HEK293 (cell line): ENCODE results near the gene ZCCHC14.

Experiments used
- EGR2 ChIP-seq: fragments of 450-650 bp; formaldehyde crosslinking; IDR thresholded peaks from 2 replicates; pipeline ENCODE4 v1.5.1; 2016; ENCODE audit warnings: low read depth, missing biosample characterization, missing genetic modification characterization
- KLF1 ChIP-seq: fragments of 450-650 bp; formaldehyde crosslinking; IDR thresholded peaks from 2 replicates; pipeline ENCODE4 v1.5.1; 2016; ENCODE audit warnings: missing biosample characterization, missing genetic modification characterization
- PRDM1 ChIP-seq: fragments of 450-650 bp; formaldehyde crosslinking; IDR thresholded peaks from 2 replicates; pipeline ENCODE4; 2016; ENCODE audit warnings: missing biosample characterization, missing genetic modification characterization
- SCRT2 ChIP-seq: fragments of 450-650 bp; formaldehyde crosslinking; IDR thresholded peaks from 2 replicates; pipeline ENCODE4 v1.5.1; 2016; ENCODE audit warnings: missing biosample characterization, missing genetic modification characterization
- ZBTB48 ChIP-seq: fragments of 450-650 bp; formaldehyde crosslinking; IDR thresholded peaks from 2 replicates; pipeline ENCODE4 v1.5.1; 2016; ENCODE audit warnings: missing biosample characterization, missing genetic modification characterization
- ZFP3 ChIP-seq: fragments of 450-650 bp; formaldehyde crosslinking; IDR thresholded peaks from 2 replicates; pipeline ENCODE4 v1.5.1; 2016; ENCODE audit warnings: low read depth, missing biosample characterization, missing genetic modification characterization
- ZNF121 ChIP-seq: fragments of 450-650 bp; formaldehyde crosslinking; IDR thresholded peaks from 2 replicates; pipeline ENCODE4 v1.5.1; 2016; ENCODE audit warnings: missing biosample characterization, missing genetic modification characterization
- ZNF174 ChIP-seq: fragments of 450-650 bp; formaldehyde crosslinking; IDR thresholded peaks from 2 replicates; pipeline ENCODE4 v1.5.0; 2017; ENCODE audit warnings: missing biosample characterization, mild to moderate bottlenecking, missing genetic modification characterization
- ZNF18 ChIP-seq: fragments of 450-650 bp; formaldehyde crosslinking; IDR thresholded peaks from 2 replicates; pipeline ENCODE4 v1.5.1; 2016; ENCODE audit warnings: missing biosample characterization, missing genetic modification characterization
- ZNF2 ChIP-seq: fragments of 450-650 bp; formaldehyde crosslinking; IDR thresholded peaks from 2 replicates; pipeline ENCODE4 v1.5.1; 2016; ENCODE audit warnings: missing biosample characterization, missing genetic modification characterization
- ZNF23 ChIP-seq: fragments of 450-650 bp; formaldehyde crosslinking; IDR thresholded peaks from 2 replicates; pipeline ENCODE4 v1.5.1; 2016; ENCODE audit warnings: missing biosample characterization, missing genetic modification characterization, borderline replicate concordance
- ZNF24 ChIP-seq: fragments of 450-650 bp; formaldehyde crosslinking; IDR thresholded peaks from 2 replicates; pipeline ENCODE4 v1.5.1; 2016; ENCODE audit warnings: missing biosample characterization, missing genetic modification characterization
- ZNF350 ChIP-seq: fragments of 450-650 bp; formaldehyde crosslinking; IDR thresholded peaks from 2 replicates; pipeline ENCODE4 v1.5.0; 2017; ENCODE audit warnings: missing biosample characterization, mild to moderate bottlenecking, missing genetic modification characterization
- ZNF394 ChIP-seq: fragments of 450-650 bp; formaldehyde crosslinking; IDR thresholded peaks from 2 replicates; pipeline ENCODE4 v1.5.1; 2016; ENCODE audit warnings: missing biosample characterization, missing genetic modification characterization, mild to moderate bottlenecking, moderate library complexity, borderline replicate concordance
- ZNF433 ChIP-seq: fragments of 450-650 bp; formaldehyde crosslinking; IDR thresholded peaks from 2 replicates; pipeline ENCODE4 v1.5.1; 2016; ENCODE audit warnings: missing biosample characterization, missing genetic modification characterization, low read depth
- ZNF510 ChIP-seq: fragments of 450-650 bp; formaldehyde crosslinking; IDR thresholded peaks from 2 replicates; pipeline ENCODE4 v1.5.1; 2018; ENCODE audit warnings: mild to moderate bottlenecking, missing genetic modification characterization, missing biosample characterization; ENCODE audit not compliant: insufficient replicate concordance
- ZNF514 ChIP-seq: fragments of 450-650 bp; formaldehyde crosslinking; IDR thresholded peaks from 2 replicates; pipeline ENCODE4 v1.5.1; 2016; ENCODE audit warnings: missing biosample characterization, missing genetic modification characterization
- ZNF521 ChIP-seq: fragments of 450-650 bp; formaldehyde crosslinking; IDR thresholded peaks from 2 replicates; pipeline ENCODE4 v1.5.1; 2017; ENCODE audit warnings: missing biosample characterization, mild to moderate bottlenecking, missing genetic modification characterization
- ZNF530 ChIP-seq: fragments of 450-650 bp; formaldehyde crosslinking; IDR thresholded peaks from 2 replicates; pipeline ENCODE4 v1.5.1; 2016; ENCODE audit warnings: low read depth, missing biosample characterization, missing genetic modification characterization
- ZNF623 ChIP-seq: fragments of 450-650 bp; formaldehyde crosslinking; IDR thresholded peaks from 2 replicates; pipeline ENCODE4 v1.5.1; 2016; ENCODE audit warnings: missing biosample characterization, missing genetic modification characterization
- ZNF660 ChIP-seq: fragments of 450-650 bp; IDR thresholded peaks from 2 replicates; pipeline ENCODE4 v1.5.1; 2018; ENCODE audit warnings: missing biosample characterization, mild to moderate bottlenecking, missing genetic modification characterization
- ZNF670 ChIP-seq: fragments of 450-650 bp; formaldehyde crosslinking; IDR thresholded peaks from 2 replicates; pipeline ENCODE4 v1.5.1; 2016; ENCODE audit warnings: missing biosample characterization, missing genetic modification characterization, low read depth
- ZNF747 ChIP-seq: fragments of 450-650 bp; formaldehyde crosslinking; IDR thresholded peaks from 2 replicates; pipeline ENCODE4 v1.5.1; 2016; ENCODE audit warnings: missing biosample characterization, missing genetic modification characterization
- ZSCAN23 ChIP-seq: fragments of 450-650 bp; formaldehyde crosslinking; IDR thresholded peaks from 2 replicates; pipeline ENCODE4 v1.5.1; 2016; ENCODE audit warnings: missing biosample characterization, missing genetic modification characterization
- TF ChIP-seq, protein P1 (sequence below): fragments of 450-650 bp; IDR thresholded peaks from 2 replicates; pipeline ENCODE4 v1.5.1; 2018; ENCODE audit warnings: missing biosample characterization, mild to moderate bottlenecking, missing genetic modification characterization
- TF ChIP-seq, protein P2 (sequence below): fragments of 450-650 bp; formaldehyde crosslinking; IDR thresholded peaks from 2 replicates; pipeline ENCODE4 v1.5.1; 2016; ENCODE audit warnings: missing biosample characterization, missing genetic modification characterization, borderline replicate concordance
- TF ChIP-seq, protein P3 (sequence below): fragments of 450-650 bp; formaldehyde crosslinking; IDR thresholded peaks from 2 replicates; pipeline ENCODE4 v1.5.1; 2016; ENCODE audit warnings: missing biosample characterization, missing genetic modification characterization
- TF ChIP-seq, protein P4 (sequence below): fragments of 450-650 bp; formaldehyde crosslinking; IDR thresholded peaks from 2 replicates; pipeline ENCODE4 v1.5.0; 2017; ENCODE audit warnings: missing biosample characterization, missing genetic modification characterization, borderline replicate concordance
- TF ChIP-seq, protein P5 (sequence below): fragments of 450-650 bp; formaldehyde crosslinking; conservative IDR thresholded peaks from 2 replicates; pipeline ENCODE4 v1.5.1; 2016; ENCODE audit warnings: low read depth, missing biosample characterization, missing genetic modification characterization

Gene ZCCHC14

DNA sequence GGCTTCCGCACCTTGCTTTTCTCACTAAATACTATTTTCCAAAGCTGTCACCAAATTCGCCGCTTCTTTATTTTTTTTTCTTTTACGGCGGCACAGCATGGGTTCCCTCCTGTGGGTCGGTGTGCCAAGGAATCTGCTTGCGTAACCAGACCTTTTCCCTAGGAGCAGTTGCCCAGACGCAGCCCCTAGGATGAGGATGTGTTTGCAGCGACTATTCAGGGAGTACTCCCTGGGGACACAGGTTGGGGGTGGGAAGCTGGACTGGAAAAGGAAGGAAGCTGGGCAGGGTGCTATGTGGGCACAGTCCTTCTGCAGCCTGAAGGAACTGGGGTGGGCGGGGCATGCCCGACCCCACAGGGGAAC is 49.0 kb upstream of the ZCCHC14 start (continued):
- TF ChIP-seq ZNF18 (tag by site-specific recombination) (no peak), ZSCAN23 (tag by site-specific recombination) (no peak), ZNF174 (tag by site-specific recombination) (no peak), ZNF433 (tag by site-specific recombination) (no peak), PRDM1 (tag by site-specific recombination) (no peak), ZNF660 (tag by site-specific recombination) (no peak), ZNF521 (tag by site-specific recombination) (no peak), ZNF514 (tag by site-specific recombination) (no peak), ZNF350 (tag by site-specific recombination) (no peak), ZFP3 (tag by site-specific recombination) (no peak), ZNF747 (tag by site-specific recombination) (no peak), ZNF23 (tag by site-specific recombination) (no peak), ZNF623 (tag by site-specific recombination) (no peak), ZNF510 (tag by site-specific recombination) (no peak), KLF1 (tag by site-specific recombination) (no peak), ZNF394 (no peak), ZNF2 (tag by site-specific recombination) (no peak), ZBTB48 (peak; percentile 64; the same call in 1 of the 2 replicates), EGR2 (tag by site-specific recombination) (0 out of 2 replicates have a peak, but pooled peaks have one; percentile 5), ZNF121 (no peak), ZNF24 (tag by site-specific recombination) (no peak), ZNF670 (no peak), ZNF530 (tag by site-specific recombination) (no peak), SCRT2 (no peak)
- TF ChIP-seq, protein P1, sequence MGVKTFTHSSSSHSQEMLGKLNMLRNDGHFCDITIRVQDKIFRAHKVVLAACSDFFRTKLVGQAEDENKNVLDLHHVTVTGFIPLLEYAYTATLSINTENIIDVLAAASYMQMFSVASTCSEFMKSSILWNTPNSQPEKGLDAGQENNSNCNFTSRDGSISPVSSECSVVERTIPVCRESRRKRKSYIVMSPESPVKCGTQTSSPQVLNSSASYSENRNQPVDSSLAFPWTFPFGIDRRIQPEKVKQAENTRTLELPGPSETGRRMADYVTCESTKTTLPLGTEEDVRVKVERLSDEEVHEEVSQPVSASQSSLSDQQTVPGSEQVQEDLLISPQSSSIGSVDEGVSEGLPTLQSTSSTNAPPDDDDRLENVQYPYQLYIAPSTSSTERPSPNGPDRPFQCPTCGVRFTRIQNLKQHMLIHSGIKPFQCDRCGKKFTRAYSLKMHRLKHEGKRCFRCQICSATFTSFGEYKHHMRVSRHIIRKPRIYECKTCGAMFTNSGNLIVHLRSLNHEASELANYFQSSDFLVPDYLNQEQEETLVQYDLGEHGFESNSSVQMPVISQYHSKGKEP (tag by site-specific recombination): no peak
- TF ChIP-seq, protein P2, sequence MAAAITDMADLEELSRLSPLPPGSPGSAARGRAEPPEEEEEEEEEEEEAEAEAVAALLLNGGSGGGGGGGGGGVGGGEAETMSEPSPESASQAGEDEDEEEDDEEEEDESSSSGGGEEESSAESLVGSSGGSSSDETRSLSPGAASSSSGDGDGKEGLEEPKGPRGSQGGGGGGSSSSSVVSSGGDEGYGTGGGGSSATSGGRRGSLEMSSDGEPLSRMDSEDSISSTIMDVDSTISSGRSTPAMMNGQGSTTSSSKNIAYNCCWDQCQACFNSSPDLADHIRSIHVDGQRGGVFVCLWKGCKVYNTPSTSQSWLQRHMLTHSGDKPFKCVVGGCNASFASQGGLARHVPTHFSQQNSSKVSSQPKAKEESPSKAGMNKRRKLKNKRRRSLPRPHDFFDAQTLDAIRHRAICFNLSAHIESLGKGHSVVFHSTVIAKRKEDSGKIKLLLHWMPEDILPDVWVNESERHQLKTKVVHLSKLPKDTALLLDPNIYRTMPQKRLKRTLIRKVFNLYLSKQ (tag by site-specific recombination): no peak
- TF ChIP-seq, protein P3, sequence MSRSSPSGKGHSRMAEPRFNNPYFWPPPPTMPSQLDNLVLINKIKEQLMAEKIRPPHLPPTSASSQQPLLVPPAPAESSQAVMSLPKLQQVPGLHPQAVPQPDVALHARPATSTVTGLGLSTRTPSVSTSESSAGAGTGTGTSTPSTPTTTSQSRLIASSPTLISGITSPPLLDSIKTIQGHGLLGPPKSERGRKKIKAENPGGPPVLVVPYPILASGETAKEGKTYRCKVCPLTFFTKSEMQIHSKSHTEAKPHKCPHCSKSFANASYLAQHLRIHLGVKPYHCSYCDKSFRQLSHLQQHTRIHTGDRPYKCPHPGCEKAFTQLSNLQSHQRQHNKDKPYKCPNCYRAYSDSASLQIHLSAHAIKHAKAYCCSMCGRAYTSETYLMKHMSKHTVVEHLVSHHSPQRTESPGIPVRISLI: no peak
- TF ChIP-seq, protein P4, sequence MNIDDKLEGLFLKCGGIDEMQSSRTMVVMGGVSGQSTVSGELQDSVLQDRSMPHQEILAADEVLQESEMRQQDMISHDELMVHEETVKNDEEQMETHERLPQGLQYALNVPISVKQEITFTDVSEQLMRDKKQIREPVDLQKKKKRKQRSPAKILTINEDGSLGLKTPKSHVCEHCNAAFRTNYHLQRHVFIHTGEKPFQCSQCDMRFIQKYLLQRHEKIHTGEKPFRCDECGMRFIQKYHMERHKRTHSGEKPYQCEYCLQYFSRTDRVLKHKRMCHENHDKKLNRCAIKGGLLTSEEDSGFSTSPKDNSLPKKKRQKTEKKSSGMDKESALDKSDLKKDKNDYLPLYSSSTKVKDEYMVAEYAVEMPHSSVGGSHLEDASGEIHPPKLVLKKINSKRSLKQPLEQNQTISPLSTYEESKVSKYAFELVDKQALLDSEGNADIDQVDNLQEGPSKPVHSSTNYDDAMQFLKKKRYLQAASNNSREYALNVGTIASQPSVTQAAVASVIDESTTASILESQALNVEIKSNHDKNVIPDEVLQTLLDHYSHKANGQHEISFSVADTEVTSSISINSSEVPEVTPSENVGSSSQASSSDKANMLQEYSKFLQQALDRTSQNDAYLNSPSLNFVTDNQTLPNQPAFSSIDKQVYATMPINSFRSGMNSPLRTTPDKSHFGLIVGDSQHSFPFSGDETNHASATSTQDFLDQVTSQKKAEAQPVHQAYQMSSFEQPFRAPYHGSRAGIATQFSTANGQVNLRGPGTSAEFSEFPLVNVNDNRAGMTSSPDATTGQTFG (tag by site-specific recombination): no peak
- TF ChIP-seq, protein P5, sequence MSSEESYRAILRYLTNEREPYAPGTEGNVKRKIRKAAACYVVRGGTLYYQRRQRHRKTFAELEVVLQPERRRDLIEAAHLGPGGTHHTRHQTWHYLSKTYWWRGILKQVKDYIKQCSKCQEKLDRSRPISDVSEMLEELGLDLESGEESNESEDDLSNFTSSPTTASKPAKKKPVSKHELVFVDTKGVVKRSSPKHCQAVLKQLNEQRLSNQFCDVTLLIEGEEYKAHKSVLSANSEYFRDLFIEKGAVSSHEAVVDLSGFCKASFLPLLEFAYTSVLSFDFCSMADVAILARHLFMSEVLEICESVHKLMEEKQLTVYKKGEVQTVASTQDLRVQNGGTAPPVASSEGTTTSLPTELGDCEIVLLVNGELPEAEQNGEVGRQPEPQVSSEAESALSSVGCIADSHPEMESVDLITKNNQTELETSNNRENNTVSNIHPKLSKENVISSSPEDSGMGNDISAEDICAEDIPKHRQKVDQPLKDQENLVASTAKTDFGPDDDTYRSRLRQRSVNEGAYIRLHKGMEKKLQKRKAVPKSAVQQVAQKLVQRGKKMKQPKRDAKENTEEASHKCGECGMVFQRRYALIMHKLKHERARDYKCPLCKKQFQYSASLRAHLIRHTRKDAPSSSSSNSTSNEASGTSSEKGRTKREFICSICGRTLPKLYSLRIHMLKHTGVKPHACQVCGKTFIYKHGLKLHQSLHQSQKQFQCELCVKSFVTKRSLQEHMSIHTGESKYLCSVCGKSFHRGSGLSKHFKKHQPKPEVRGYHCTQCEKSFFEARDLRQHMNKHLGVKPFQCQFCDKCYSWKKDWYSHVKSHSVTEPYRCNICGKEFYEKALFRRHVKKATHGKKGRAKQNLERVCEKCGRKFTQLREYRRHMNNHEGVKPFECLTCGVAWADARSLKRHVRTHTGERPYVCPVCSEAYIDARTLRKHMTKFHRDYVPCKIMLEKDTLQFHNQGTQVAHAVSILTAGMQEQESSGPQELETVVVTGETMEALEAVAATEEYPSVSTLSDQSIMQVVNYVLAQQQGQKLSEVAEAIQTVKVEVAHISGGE (tag by site-specific recombination): no peak
